Neuronal stem cell (in vitro differentiated cells): Measurements from ENCODE around the gene NAALADL2.
"Not testable (repeated sequence)": the region's sequence is repeated elsewhere in the genome, so short reads cannot be mapped to it uniquely, and the experiment has no call there.

ENCODE experiments used
- DNase-seq: peaks from one replicate; pipeline ENCODE4 v3.0.0-alpha.2; 2013; ENCODE audit warnings: low spot score
- H2AFZ ChIP-seq: one replicate; pipeline ENCODE4 v1.6.1; 2013; ENCODE audit warnings: mild to moderate bottlenecking, low read length, inconsistent platforms
- H2AK5ac ChIP-seq: 2 replicates; pipeline ENCODE4 v1.6.1; 2013; ENCODE audit warnings: low read depth, mild to moderate bottlenecking, inconsistent platforms, low read length, moderate library complexity, mixed read lengths
- H2BK120ac ChIP-seq: 2 replicates; pipeline ENCODE4 v1.6.1; 2013; ENCODE audit warnings: low read depth, mild to moderate bottlenecking, inconsistent platforms, low read length, moderate library complexity, mixed read lengths
- H2BK12ac ChIP-seq: one replicate; pipeline ENCODE4 v1.6.1; 2013; ENCODE audit warnings: low read length, inconsistent platforms
- H2BK15ac ChIP-seq: 2 replicates; pipeline ENCODE4 v1.6.1; 2013; ENCODE audit warnings: mild to moderate bottlenecking, low read length, inconsistent platforms, mixed read lengths
- H2BK5ac ChIP-seq: one replicate; pipeline ENCODE4 v1.6.1; 2013; ENCODE audit warnings: inconsistent platforms, mild to moderate bottlenecking, low read length, moderate library complexity
- H3K14ac ChIP-seq: one replicate; pipeline ENCODE4 v1.6.1; 2013; ENCODE audit warnings: low read length, inconsistent platforms
- H3K18ac ChIP-seq: 2 replicates; pipeline ENCODE4 v1.6.1; 2013; ENCODE audit warnings: low read length, inconsistent platforms
- H3K23ac ChIP-seq: 2 replicates; pipeline ENCODE4 v1.6.1; 2013; ENCODE audit warnings: low read depth, mild to moderate bottlenecking, mixed read lengths, low read length, inconsistent platforms; ENCODE audit not compliant: poor library complexity
- H3K27ac ChIP-seq: replicated peaks from 3 replicates; pipeline ENCODE4 v1.5.1; 2013; ENCODE audit warnings: low read length, inconsistent platforms
- H3K27me3 ChIP-seq, 3 experiments: 2 replicates each; pipeline ENCODE4 v1.6.1; 2013; ENCODE audit warnings: low read length in 3 of 3, mild to moderate bottlenecking in 2 of 3, inconsistent platforms in 1 of 3, low read depth in 1 of 3, mixed read lengths in 1 of 3, moderate library complexity in 1 of 3; ENCODE audit not compliant: control insufficient read depth in 3 of 3, insufficient read depth in 3 of 3
- H3K36me3 ChIP-seq, 2 donors: replicated peaks in 1 of 2; 2 replicates each; pipeline ENCODE4 v1.6.1; 2013; ENCODE audit warnings: low read length in 2 of 2; ENCODE audit not compliant: control insufficient read depth in 2 of 2, insufficient read depth in 2 of 2
- H3K4ac ChIP-seq: 2 replicates; pipeline ENCODE4 v1.6.1; 2013; ENCODE audit warnings: inconsistent platforms, mild to moderate bottlenecking, low read length, moderate library complexity
- H3K4me1 ChIP-seq, 2 donors: 1 replicate in 1 of 2; 2 replicates in 1 of 2; pipeline ENCODE4 v1.6.1; 2013; ENCODE audit warnings: low read length in 2 of 2, low read depth in 1 of 2; ENCODE audit not compliant: control insufficient read depth in 2 of 2, insufficient read depth in 1 of 2
- H3K4me2 ChIP-seq: one replicate; pipeline ENCODE4 v1.6.1; 2013; ENCODE audit warnings: mild to moderate bottlenecking, low read length, inconsistent platforms; ENCODE audit not compliant: insufficient read depth, poor library complexity, severe bottlenecking
- H3K4me3 ChIP-seq, 2 donors: 2 replicates each; pipeline ENCODE4 v1.5.1; 2013; ENCODE audit warnings: low read length in 2 of 2, mild to moderate bottlenecking in 2 of 2, inconsistent platforms in 1 of 2, moderate library complexity in 1 of 2
- H3K79me1 ChIP-seq: one replicate; pipeline ENCODE4 v1.6.1; 2013; ENCODE audit warnings: low read depth, mild to moderate bottlenecking, inconsistent platforms, low read length, moderate library complexity
- H3K9ac ChIP-seq: one replicate; pipeline ENCODE4 v1.6.1; 2013; ENCODE audit warnings: mild to moderate bottlenecking, low read depth, low read length, inconsistent platforms; ENCODE audit not compliant: poor library complexity
- H3K9me3 ChIP-seq, 2 donors: replicated peaks in 1 of 2; 2 replicates each; pipeline versions ENCODE3 to v1.6.1; 2013; ENCODE audit warnings: low read length in 2 of 2, mild to moderate bottlenecking in 2 of 2, inconsistent platforms in 1 of 2, low read depth in 1 of 2, mixed read lengths in 1 of 2, moderate library complexity in 1 of 2; ENCODE audit not compliant: control insufficient read depth in 2 of 2, insufficient read depth in 1 of 2
- H4K8ac ChIP-seq: one replicate; pipeline ENCODE4 v1.6.1; 2013; ENCODE audit warnings: low read depth, mild to moderate bottlenecking, inconsistent platforms, low read length, moderate library complexity
- H4K91ac ChIP-seq: one replicate; pipeline ENCODE4 v1.6.1; 2013; ENCODE audit warnings: low read length, low read depth, mild to moderate bottlenecking, inconsistent platforms; ENCODE audit not compliant: poor library complexity
- whole genome bisulfite sequencing, 2 donors: extraction: QIAGEN DNeasy Blood & Tissue Kit; methylation state at CpG; one replicate each; pipeline ENCODE4 v1.1.7; 2013; ENCODE audit warnings: missing lambda C conversion rate in 2 of 2, mixed read lengths in 1 of 2; ENCODE audit not compliant: insufficient read length in 2 of 2, insufficient replicate concordance in 1 of 2; ENCODE audit errors: extremely low coverage in 2 of 2; 5-methylcytosine and 5-hydroxymethylcytosine counted together

Gene NAALADL2

DNA sequence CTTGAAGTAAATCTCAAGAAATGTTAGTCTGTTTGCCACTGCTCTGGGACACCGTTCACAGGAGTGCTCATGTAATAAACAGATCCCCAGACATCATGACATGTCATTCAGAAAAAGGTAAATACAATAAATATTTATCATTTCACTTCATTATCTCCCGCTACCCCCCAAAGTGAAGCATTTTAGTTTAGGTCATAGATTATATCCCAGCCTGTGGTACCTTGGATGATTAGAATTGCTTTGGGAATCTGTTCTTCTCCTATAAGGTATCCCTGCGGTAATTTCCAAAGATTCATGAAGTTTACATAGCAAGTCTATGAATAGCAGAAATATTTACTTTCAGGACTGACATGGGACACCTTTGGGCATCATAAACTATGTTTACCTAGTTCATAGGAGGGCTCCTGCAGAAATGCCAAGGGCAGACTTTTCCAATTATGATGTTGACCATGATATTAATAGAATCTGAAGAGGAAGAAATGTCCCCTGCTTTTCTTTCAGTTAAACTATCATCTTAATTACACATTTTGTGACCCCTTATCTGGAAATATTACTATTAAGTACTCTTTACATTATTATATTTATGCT is 268.0 kb downstream of the NAALADL2 start:
- H2BK12ac ChIP-seq, result no peak overlapping the region
- H4K8ac ChIP-seq, result no peak overlapping the region
- H3K4me1 ChIP-seq, result no peaks in the 10 kb centered on the region
- no peak overlapping the region for H2BK5ac ChIP-seq
- no peak overlapping the region for H2AK5ac ChIP-seq
- H3K4me2 ChIP-seq, result no peak overlapping the region
- H3K9me3 ChIP-seq, result peaks cover 0 to 4% of the 10 kb centered on the region in 2 donors
- H3K4me3 ChIP-seq, result no peak overlapping the region
- H3K23ac ChIP-seq, result no peak overlapping the region
- DNase-seq, result no peak
- H3K79me1 ChIP-seq, result no peaks in the 10 kb centered on the region
- no peaks in the 10 kb centered on the region for H3K36me3 ChIP-seq
- WGBS, 2 donors, result no CpG with 5 or more reads among the region's 3 CpGs
- H3K4ac ChIP-seq, result no peak overlapping the region
- H2BK120ac ChIP-seq, result no peak overlapping the region
- no peak overlapping the region for H3K9ac ChIP-seq
- no peak overlapping the region for H2AFZ ChIP-seq
- H3K14ac ChIP-seq, result no peak overlapping the region
- no peaks in the 10 kb centered on the region for H3K27me3 ChIP-seq
- no peak overlapping the region for H2BK15ac ChIP-seq
- no peak overlapping the region for H4K91ac ChIP-seq
- no peak overlapping the region for H3K18ac ChIP-seq
- no peak overlapping the region for H3K27ac ChIP-seq

DNA sequence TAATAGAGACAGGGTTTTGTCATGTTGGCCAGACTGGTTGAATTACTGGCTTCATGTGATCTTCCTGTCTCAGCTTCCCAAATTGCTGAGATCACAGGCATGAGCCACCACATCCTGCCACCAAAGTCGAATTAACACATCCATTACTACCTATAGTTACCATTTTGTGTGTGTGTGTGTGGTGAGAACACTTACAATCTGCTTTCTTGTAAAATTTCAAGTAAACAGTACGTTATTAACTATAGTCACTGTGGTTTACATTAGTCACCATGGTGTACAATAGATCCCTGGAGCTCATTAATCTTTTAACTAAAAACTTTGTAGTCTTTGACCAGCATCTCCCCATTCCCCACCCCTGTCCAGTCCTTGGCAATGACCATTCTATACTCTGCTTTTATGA is 270.0 kb downstream of the NAALADL2 start:
- no CpG with 5 or more reads among the region's 2 CpGs for WGBS, 2 donors

DNA sequence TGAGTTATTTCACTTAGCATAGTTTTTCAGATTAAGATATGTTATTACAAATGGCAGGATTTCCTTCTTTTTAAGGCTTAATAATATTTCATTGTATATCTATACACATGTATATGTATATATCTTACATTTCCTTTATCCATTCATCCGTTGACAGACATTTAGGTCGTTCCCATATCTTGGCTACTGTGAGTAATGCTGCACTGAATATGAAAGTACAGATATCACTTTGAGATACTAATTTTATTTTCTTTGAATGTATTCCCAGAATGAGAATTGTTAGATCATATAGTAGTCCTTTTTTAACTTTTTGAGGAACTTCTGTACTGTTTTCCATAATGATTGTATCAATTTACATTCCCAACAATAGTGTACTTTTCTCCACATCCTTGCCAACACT is 270.4 kb downstream of the NAALADL2 start:
- no peaks in the 10 kb centered on the region for H3K4me1 ChIP-seq
- no peaks in the 10 kb centered on the region for H3K27me3 ChIP-seq
- H3K14ac ChIP-seq, result no peak overlapping the region
- no peak overlapping the region for H3K9ac ChIP-seq
- H3K23ac ChIP-seq, result no peak overlapping the region
- no peak overlapping the region for H3K18ac ChIP-seq
- H2BK15ac ChIP-seq, result no peak overlapping the region
- no peak overlapping the region for H3K4ac ChIP-seq
- H2BK12ac ChIP-seq, result no peak overlapping the region
- no peaks in the 10 kb centered on the region for H3K36me3 ChIP-seq
- no CpG with 5 or more reads among the region's 2 CpGs for WGBS, 2 donors
- no peak overlapping the region for H4K91ac ChIP-seq
- peaks cover 0 to under 1% of the 10 kb centered on the region in 2 donors for H3K9me3 ChIP-seq
- H2AFZ ChIP-seq, result no peak overlapping the region
- no peak overlapping the region for H3K27ac ChIP-seq
- H2BK120ac ChIP-seq, result no peak overlapping the region
- H2BK5ac ChIP-seq, result no peak overlapping the region
- H3K79me1 ChIP-seq, result no peaks in the 10 kb centered on the region
- no peak for DNase-seq
- H3K4me3 ChIP-seq, result no peak overlapping the region
- no peak overlapping the region for H2AK5ac ChIP-seq
- no peak overlapping the region for H4K8ac ChIP-seq
- H3K4me2 ChIP-seq, result no peak overlapping the region

More for the DNA sequence above, 270.0 kb downstream of the NAALADL2 start:
- Histone ChIP-seq H3K18ac (no peak overlapping the region), H2BK12ac (no peak overlapping the region), H2AK5ac (no peak overlapping the region), H2BK120ac (no peak overlapping the region), H3K23ac (no peak overlapping the region), H3K4me3 (no peak overlapping the region), H4K91ac (no peak overlapping the region), H3K4me2 (no peak overlapping the region), H3K4me1 (no peaks in the 10 kb centered on the region), H3K36me3 (no peaks in the 10 kb centered on the region), H3K9ac (no peak overlapping the region), H3K9me3 (peaks cover 0 to 4% of the 10 kb centered on the region in 2 donors), H3K27me3 (no peaks in the 10 kb centered on the region), H2BK5ac (no peak overlapping the region), H3K14ac (no peak overlapping the region), H3K27ac (no peak overlapping the region), H3K79me1 (no peaks in the 10 kb centered on the region), H4K8ac (no peak overlapping the region), H2BK15ac (no peak overlapping the region), H3K4ac (no peak overlapping the region), H2AFZ (no peak overlapping the region)
- no peak for DNase-seq

DNA sequence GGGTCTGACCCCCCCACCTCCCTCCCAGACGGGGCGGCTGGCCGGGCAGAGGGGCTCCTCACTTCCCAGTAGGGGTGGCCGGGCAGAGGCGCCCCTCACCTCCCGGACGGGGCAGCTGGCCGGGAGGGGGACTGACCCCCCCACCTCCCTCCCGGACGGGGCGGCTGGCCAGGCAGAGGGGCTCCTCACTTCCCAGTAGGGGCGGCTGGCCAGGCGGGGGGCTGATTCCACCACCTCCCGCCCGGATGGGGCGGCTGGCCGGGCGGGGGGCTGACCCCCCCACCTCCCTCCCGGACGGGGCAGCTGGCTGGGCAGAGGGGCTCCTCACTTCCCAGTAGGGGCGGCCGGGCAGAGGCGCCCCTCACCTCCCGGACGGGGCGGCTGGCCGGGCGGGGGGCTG is 272.7 kb downstream of the NAALADL2 start:
- H3K4ac ChIP-seq, H3K79me1 ChIP-seq, H3K14ac ChIP-seq, H3K36me3 ChIP-seq, H3K27me3 ChIP-seq, H3K4me1 ChIP-seq, H3K18ac ChIP-seq, H2BK120ac ChIP-seq, H3K9ac ChIP-seq, H2BK12ac ChIP-seq, H4K91ac ChIP-seq, H2BK5ac ChIP-seq, H3K27ac ChIP-seq, H2BK15ac ChIP-seq, H2AFZ ChIP-seq, H3K23ac ChIP-seq, DNase-seq, H3K4me3 ChIP-seq, H4K8ac ChIP-seq, H3K9me3 ChIP-seq, H2AK5ac ChIP-seq, H3K4me2 ChIP-seq: not testable (repeated sequence)
- WGBS, 2 donors, result no CpG with 5 or more reads among the region's 28 CpGs
